GDM1 (cell line): ENCODE results near the gene CCDC148.

Source experiments
- DNase-seq: peaks from one replicate; lab custom pipeline; 2025; lab: John Stamatoyannopoulos, UW

Gene CCDC148

GRCh38 chr2:158212301-158212700 is 244.3 kb downstream of the CCDC148 start:
- DNase-seq = no peak

GRCh38 chr2:158211502-158211901 is 245.1 kb downstream of the CCDC148 start:
- DNase-seq = no peak

DNA sequence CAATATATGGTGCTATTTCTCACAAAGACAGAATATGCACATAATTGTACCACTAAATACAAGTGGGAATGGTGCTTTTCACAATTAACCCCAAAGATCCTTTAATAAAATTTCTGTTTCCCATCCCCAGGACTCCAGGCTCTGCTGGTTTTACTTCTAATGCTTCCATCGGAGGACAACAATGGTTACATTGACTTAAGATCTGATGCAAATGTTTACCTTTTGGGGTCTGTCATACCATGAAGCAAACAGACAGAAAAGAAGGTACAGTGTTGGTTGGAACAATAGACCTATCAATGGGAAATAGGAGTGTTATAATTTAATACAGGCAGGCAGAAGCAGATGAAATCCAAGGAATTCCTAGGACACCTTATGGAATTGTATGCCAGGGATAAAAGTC is 249.2 kb downstream of the CCDC148 start:
- no peak for DNase-seq

DNA sequence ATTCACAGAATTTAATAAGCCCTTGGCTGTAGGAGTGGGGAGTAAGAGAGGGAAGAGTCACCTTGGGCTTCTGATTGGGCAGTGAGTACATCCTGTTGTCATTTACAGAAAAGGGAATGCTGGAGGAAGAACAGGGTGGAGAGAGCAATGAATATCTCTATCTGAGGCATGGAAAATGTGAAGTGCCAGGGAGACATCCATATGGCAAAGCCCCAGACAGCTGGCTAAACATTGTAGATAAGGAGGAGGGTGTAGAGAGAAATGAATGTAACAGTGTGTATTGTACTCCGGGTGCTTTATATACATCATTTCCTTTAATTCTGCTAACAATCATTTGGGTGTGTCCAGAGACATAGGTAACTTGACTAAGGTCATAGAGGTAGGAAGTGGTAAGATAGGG is 251.3 kb downstream of the CCDC148 start:
- no peak for DNase-seq

- no peak for DNase-seq
These were observed 251.8 kb downstream of the CCDC148 start for GRCh38 chr2:158204741-158205165.

GRCh38 chr2:158202161-158202815 is 254.3 kb downstream of the CCDC148 start:
- DNase-seq = no peak

GRCh38 chr2:158199928-158200650 is 256.5 kb downstream of the CCDC148 start:
- DNase-seq = no peak

GRCh38 chr2:158197940-158198339 is 258.6 kb downstream of the CCDC148 start:
- no peak for DNase-seq

GRCh38 chr2:158194229-158194628 is 262.3 kb downstream of the CCDC148 start:
- DNase-seq = no peak

DNA sequence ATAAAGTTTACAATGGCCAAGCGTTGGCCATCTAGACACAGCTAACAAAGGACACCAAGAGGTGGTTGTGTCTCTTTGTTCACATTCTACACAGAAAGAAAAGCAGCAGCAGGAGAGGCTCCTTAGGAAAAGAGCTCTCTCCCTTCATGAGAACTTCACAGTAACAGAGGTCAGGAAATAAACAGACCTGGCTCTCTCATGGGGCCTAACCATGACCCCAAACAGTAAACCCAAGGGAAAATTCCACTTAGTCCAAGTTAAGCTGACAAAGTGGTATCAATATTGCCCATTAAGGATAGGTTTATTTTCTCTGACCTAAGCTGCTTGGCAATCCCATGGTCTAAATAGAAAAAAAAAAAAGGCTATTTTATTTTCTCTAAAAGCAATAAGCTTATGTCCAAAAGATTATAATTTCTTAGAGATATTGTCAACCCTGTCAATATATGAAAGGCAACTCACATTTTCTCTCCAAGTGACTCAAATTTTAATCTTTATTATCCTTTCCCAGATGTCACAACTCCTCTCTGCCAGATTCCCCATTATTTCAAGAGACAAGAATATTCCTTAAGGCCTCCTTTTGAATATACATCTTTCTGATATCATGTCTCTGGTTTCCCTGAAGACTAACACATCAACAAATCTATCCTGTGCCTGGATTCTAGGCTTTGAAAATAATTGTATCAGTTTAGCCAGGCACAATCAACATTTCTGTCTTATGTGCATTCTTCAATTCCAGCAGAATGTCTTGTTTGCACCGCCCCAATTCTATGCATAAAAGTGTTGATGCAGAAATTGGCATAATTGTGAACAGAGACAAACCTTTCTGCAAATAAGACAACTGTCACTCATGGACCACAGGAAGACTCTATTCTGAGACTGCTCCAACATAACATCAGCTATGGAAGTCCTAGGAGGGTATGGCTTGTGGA is 263.8 kb downstream of the CCDC148 start:
- no peak for DNase-seq

DNA sequence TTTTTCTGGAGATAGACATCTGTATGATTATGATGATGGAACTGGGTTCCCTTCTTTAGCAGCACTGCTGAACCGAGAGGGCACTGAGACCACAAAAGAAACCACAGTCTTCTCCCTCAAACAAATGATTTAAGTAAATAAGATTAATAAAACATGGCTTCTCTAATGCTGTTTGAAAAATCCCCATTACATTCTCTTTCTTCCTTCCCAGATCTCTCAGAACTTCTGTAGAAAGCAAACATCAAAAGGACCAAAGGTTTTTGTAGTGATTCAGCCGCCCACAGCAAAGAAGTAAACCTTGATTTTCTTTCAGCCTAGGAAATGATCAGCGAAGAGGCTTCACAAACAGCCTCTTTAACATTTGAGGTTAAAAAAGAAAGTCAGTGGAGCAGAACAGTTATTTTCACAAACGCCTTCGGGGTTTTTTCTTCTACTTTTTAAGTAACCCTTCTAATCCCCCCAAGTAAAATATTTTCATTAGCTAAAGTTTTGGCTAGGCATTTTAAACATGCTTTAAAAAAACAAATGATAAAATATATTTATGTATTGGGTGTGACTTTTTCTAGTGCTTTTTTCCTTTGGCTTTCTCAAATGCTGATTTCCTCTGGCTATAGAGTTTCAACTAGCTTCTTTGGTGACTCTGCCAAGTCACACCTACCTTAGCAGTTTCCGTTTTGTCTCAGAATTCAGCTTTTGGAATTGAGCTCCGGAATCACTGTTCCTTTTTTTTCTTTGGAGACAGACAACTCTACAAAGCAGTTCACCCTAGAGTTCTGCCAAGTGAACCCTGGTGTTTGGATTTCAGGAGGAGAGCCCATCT is 265.3 kb downstream of the CCDC148 start:
- no peak for DNase-seq

DNA sequence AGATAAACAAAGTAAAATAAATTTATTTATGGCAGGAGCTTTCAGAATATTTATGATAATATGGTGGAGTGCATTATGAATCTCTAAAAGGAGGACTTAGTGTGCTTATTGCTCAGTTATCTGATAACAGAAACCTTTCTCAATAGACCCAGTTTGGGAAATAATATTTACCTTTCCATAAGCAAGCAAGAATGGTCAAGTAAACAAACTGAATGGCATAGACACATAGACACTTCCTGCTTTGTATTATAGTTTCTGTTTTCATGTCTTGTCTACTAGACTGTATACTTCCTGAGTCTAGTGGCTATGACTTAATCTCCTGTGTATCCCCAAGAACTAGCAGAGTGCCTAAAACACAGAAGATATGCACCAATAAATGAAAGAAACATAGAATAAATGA is 267.0 kb downstream of the CCDC148 start:
- DNase-seq = no peak

GRCh38 chr2:158187908-158188307 is 268.6 kb downstream of the CCDC148 start:
- no peak for DNase-seq

GRCh38 chr2:158184556-158185343 is 271.8 kb downstream of the CCDC148 start:
- no peak for DNase-seq

DNA sequence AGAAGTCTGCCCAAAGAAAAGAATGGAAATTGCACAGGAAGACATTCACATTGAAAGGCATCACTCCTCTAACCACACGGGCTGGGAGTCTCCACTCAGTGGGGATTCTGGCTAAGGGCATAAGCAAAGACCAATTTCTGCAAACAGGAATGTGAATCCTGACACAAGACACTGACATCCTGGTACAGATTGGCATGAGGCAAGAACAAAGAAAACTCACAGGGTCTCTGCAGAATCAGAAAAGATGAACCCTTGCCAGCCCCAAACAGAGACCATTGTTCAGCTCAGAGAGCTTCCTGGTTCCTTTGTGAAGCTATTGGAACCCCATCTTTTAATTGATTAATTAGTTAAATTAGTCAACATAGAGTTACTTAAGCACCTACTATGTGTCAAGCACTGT is 272.6 kb downstream of the CCDC148 start:
- DNase-seq = no peak

DNA sequence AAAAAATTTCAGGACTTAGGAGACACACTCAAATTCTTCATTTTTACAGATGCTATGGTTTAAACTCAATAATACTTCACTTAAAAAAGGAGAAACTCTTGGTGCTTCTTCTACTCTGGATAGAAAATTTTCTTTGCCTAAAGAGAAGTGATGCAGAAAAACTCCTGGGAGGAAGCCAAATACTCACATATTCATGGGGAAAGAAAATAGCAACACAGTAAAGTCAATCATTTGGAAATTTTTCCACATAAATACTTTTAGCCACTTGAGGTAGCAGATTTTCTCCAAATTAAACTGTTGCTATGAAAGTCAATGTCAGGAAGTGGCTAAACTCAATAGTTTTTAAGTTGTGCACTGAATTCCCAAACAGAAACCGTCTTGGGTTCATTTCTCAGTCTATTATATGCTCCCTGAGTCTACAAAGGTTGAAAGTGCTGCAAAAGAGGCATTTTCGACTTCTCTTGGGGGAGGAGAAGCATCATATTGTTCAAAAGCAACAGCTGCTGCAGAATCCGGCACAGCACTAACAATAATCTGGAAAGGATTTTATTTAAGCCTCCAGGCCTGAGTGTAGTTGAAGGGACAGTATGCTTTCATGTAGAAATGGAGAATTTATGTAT is 273.8 kb downstream of the CCDC148 start:
- no peak for DNase-seq

DNA sequence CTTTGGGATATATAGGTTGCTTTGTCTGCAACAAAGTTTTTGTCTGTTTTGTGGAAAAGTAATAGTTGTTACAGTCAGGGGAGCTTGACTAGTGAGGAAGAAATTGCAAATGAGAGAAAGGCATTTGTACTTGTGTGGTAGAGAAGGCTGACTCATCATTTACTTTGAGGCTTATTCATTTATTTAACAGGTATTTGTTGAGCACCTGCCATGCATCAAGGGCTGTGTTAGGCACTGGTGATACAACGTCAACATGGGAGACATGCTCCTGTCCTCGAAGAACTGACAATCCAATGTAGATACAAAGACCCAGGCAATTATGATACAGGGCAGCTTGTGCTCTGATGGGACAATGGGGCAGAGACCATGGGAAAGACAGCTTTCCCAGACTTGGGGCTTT is 275.4 kb downstream of the CCDC148 start:
- no peak for DNase-seq

GRCh38 chr2:158179660-158180059 is 276.9 kb downstream of the CCDC148 start:
- DNase-seq = peak; percentile 18

DNA sequence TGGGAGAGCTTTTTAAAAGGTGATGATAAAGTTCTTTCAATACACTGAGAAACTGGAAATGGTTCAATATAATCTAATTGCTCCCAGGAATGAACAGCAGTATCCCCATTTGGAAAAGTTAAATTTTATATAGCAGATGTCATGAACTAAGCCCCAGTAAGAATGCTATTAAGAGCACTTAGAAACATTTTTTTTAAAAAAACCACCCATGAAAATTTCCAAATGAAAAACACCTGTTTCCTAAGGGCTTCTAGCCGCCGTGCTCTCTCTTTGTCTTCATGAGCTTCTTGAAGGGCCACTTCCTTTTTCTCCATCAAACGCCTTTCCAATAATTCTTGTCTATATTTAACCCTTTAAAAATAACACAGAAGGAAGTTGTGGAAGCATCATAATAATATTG is 277.9 kb downstream of the CCDC148 start:
- no peak for DNase-seq

- no peak for DNase-seq
These were observed 281.6 kb downstream of the CCDC148 start for GRCh38 chr2:158174956-158175355.

- no peak for DNase-seq
These were observed 282.1 kb downstream of the CCDC148 start for GRCh38 chr2:158174495-158174894.
